CD4-positive, alpha-beta T cell treated with Interferon gamma for 1 hour (primary cell): ENCODE data around the gene CHORDC1.
"Not testable (repeated sequence)": the region's sequence is repeated elsewhere in the genome, so short reads cannot be mapped to it uniquely, and the experiment has no call there.

Source experiments
- DNase-seq: peaks from one replicate; pipeline ENCODE4 v3.0.0-alpha.2; 2020

The CHORDC1 gene

DNA sequence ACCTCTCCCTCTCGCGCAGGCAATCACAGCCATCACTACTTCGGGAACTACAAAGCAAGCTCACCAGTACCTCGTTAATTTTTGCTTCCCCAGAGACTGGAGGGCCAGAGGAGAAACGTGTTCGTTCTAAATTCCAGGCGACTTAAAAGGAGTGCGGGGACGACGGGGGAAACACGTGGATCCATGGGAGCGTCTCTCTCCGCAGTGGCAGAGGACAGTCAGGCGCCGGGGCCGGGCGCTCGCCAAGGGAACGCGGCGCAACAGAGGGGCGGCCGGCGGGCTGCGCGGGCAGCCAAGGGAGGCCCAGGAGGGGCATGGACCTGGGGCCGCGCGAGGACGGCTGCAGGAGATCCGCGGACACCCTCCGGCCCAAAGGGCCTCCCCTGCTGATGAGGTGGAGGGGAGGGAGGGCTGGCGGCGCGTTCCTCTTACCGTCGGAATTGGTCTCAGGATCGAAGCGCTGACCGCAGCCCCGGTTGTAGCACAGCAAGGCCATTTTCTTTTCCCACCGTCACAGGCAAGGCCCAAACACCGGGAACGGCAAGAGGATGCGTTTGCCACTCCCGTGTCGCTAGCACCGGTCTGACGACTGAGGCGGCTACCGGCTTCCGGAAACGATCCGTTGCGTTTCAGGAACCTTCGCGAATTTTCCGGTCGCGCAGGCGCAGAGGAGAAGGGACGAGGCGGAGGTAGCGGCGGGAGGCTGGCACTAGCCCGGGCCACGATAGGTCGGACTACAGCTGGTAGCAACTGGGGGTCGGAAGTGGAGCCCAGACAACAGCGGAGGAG lies at the start of gene CHORDC1:
Gene CHORDC1 (minus strand): TSS at position 591 of the 789 bp plus-strand sequence. CDS start 95 bp downstream, at position 496.
- peak; percentile 92 for DNase-seq

DNA sequence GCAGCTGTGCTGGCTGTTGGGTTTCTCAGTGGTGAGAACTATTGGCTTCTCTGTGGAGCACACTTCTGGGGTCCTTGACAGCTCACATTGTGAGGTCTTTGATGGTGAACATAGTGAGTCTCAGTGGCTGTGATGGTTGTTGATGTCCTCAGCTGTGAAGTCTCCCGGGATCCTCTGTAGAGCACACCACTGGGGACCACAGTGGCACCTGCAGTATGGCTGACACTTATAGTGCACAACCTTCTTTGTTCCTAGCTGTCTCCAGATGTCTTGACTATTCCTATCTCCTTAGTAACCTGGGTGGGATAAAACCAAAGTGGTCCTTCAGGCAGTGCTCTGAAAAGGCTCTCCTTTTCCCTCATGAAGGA lies 34.3 kb upstream of the CHORDC1 start:
- no peak for DNase-seq

DNA sequence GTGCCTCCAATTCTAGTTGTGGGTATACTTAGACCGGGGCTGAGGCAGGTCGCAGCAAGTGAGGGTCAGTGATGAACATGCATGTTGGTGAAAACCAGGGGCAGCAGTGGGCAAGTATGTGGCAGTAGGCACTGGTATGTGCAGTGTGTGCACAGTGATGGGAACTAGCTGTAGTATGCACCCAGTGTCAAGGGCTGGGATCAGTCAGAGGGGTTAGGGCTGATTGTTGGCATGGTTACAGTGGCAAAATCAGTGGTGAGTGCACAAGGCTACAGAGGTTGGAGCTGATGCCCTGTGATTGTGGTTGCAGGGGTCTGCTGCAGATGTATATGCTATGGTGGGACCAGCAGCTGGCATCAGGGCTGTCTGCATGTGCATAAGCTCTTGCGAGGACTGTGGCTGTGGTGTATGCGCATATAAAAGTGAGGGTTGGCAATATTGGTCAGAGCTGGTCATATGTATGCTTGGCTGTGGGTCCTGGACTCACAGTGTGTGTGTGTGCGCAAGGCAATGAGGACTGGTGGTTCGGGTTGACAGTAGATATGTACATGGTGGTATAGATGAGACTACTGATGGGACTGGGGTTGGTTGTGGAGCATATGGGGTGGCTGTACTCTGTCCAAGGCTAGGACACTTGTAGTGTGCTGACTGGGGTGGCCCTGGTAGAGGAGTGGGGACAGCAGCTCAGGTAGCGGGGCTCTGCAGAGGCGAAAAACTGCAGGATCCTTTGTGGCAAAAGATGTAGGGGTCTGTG lies 33.7 kb upstream of the CHORDC1 start:
- DNase-seq, result no peak

DNA sequence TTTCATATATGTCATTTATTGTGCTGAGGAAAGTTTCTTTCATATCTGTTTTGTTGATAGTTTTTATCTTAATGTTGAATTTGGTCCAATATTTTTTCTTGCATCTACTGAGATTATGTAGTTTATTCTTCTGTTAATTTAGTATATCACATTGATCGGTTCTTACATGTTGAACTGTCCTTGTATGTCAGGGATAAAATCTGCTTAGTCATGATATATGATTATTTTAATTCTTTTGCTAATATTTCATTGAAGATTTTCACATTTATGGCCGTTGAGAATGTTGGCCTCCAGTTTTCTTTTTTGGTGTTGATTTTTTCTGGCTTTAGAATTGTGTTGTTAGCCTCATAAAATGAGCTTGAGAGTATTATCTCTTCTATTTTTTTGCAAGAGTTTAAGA lies 31.2 kb upstream of the CHORDC1 start:
- DNase-seq, result no peak

DNA sequence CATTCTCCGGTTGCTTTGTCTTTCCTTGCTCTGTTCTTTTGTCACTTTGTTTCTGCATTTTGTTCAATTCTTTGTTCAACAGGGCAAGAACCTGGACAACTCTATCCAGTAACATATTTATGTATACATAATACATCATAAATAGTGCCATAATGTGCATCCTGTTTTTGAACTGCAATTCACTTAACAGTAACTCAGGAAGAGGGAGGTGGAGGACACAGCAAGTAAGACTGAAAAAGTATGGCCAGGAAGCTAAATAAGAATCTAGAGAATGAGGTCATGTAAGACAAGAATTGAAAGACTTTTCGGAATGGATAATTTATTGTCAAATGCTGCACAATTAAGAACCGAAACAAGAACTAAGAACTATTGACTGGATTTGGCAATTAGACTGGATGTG lies 29.2 kb upstream of the CHORDC1 start:
- DNase-seq, result no peak

DNA sequence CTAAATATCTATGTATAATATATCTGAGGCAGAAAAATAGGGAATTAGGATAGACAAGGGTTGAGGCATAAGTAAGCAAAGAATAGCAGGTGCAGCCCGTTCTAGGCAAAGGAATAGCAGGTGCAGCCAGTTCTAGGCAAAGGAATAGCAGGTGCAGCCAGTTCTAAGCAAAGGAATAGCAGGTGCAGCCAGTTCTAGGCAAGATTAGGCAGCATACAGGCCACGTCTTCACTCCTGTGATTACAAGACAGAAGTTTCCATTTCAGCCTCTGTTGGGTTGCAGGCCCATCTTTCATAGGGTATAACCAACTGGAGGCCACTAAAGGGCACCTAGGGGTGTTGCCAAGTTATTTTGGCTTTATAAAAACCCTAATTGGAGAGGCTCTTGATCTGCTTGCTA lies 28.8 kb upstream of the CHORDC1 start:
- DNase-seq, result no peak

DNA sequence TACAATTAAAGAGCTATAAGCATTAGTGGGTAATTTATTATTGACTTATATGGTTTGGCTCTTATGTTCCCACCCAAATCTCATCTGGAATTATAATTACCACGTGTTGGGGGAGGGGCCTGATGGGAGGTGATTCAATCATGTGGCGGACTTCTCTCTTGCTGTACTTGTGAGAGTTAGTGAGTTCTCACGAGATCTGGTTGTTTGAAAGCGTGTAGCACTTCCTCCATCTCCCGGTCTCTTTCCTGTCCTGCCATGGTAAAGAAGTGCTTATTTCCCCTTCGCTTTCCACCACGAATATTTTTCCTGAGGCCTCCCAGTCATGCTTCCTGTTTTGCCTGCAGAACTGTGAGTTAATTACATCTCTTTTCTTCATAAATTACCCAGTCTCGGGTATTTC lies 28.1 kb upstream of the CHORDC1 start:
- no peak for DNase-seq

DNA sequence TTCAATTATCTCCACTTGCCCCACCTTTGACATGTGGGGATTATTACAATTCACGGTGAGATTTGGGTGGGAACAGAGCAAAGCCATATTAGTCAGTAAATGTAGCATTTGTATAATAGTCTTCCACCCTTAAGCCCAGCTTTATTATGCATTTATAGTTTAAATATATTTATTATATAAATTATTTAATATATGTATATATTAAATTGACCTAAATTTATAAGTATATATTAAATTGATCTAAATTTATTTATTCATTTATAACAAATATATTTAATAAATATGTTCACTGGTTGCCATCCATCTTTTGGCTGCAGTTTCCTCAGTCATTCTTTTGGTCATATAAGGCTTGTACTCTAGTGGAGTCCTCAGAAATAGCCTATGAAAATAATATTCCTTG lies 23.6 kb upstream of the CHORDC1 start:
- no peak for DNase-seq

DNA sequence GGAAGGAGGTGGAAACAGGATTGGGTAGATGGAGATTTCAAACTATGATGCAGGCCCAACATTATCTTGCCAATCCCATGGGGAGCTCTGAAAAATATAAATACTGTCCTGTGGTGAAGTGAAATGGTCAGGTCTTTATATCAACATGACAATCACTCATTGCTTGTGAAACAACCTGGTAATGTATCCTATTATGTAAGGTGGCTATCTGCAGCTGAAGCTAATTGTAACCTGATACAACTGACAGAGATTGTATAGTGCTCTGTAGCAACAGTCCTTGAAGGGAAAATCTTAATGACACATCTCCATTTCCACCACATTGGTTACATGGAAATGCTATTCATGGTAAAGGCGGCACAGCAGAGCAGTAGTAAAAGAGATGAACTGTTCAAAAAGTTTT lies 20.7 kb upstream of the CHORDC1 start:
- no peak for DNase-seq

DNA sequence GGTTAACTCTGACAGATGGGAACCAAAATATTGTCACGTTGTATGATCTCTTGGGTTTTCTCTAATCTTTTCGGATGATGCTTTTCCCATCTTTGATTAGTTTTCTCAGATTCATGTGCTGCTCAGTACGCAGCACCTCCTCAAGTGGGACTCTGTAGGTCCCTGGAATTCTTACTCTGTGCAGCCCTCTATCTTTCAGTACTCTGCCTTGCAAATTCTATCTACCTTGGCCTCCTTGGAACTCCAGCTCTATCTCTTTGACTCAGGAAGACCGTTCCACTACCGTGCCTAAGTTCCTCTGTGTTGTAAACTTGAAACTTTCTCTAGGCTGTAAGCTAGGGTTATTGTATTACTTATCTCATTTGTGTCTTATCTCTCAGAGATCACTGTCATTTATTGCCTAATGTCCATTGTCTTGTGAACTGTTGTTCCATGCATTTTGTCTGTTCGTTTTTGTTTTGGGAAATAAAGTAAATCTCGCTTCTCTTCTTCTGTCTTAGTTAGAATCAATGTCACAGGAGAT lies 20.1 kb upstream of the CHORDC1 start:
- DNase-seq, result no peak

DNA sequence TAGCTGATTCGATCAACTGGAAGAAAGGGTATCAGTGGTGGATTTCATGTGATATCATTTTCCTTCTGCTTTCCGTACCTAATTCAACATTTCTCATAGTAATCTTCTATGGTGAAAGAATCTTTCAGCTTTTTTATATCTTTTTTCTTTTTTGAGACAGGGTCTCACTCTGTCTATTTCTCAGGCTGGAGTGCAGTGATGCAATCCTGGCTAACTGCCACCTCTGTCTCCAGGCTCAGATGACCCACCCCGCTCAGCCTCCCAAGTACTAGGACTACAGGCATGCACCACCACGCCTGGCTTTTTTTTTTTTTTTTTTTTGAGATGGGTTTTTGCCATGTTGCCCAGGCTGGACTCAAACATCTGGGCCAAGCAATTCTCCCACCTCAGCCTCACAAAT lies 18.6 kb upstream of the CHORDC1 start:
- no peak for DNase-seq

DNA sequence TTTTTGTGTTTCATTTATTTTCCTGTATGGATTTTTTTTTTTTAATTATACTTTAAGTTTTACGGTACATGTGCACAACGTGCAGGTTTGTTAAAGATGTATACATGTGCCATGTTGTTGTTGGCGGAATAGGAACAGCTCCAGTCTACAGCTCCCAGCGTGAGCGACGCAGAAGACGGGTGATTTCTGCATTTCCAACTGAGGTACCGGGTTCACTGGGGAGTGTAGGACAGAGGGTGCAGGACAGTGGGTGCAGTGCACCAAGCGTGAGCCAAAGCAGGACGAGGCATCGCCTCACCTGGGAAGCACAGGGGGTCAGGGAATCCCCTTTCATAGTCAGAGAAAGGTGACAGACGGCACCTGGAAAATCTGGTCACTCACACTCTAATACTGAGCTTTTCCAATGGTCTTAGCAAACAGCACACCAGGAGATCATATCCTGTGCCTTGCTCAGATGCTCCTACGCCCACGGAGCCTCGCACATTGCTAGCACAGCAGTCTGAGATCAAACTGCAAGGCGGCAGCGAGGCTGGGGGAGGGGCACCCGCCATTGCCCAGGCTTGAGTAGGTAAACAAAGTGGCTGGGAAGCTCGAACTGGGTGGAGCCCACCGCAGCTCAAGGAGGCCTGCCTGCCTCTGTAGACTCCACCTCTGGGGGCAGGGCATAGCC lies 17.3 kb upstream of the CHORDC1 start:
- not testable (repeated sequence) for DNase-seq

DNA sequence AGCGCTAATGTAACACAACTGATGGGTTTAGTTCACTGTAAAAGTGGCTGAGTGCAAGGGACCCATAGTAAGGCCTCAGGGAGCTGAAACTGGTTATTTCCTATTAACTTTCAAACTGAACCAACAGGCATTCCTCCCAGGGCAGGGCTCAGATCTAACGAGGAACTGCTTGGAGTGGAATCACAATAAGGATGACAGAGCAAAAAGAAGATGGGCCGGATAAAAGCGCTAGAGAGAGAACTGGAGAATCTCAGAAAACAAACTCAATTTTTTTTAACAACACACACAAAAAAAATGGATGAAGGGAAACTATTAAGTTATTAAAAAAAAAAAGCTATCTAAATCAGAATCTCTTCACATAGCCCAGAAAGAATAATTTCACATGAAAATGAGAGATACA lies 14.2 kb upstream of the CHORDC1 start:
- no peak for DNase-seq

DNA sequence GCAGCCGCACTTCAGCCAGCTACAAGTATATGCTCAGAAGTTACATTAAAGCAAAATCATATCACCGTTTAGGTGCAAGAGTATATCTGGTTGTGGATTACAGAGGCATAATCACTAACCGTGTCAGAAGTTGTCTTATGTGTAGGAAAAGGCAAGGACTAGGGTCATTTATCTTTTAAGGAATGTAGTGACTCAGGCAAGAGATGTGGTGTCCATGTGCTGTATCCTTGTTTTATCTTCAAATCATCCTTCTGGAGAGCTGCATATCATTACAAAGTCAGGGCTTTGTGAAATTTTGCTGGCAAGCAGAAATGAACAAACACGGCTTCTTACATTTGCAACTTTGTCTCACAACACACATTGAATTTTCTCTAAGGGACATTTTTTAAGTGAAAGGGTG lies 12.7 kb upstream of the CHORDC1 start:
- no peak for DNase-seq

DNA sequence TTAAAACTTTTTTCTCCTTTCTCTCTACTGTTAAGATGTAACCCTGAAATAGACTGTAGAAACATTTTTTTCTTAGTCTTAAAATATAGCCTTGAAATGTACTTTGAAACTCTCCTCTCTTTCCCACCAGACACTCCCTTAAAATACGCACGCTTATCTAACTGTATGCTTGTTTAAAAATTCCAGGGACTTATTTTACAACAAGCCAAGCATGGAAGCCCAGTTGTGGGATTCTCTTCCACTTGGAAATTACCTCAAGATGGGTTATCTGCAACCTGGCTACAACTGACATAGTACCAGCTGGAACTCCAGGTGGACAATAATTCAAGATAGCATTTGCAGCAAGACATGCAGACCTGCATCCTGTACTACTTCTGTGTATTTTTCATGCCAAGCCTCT lies 12.1 kb upstream of the CHORDC1 start:
- no peak for DNase-seq

DNA sequence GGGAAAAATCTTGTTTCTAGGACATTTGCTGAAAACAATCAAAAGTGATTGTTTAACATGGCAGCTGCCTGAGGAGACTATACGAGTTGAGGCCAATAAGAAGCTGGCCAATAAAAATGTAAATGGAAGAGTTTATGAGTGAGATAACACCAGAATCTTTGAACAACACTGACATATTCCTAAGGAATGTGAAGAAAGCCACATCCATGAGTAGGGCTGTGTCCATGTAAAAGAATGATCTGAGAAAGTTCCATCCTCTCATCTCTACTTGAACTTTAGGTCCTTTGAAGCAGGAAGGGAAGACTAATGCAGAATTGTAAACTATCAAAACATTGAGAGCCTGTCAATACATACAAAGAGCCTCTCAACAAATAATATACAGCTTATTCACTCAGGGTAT lies 6.9 kb upstream of the CHORDC1 start:
- DNase-seq, result no peak

DNA sequence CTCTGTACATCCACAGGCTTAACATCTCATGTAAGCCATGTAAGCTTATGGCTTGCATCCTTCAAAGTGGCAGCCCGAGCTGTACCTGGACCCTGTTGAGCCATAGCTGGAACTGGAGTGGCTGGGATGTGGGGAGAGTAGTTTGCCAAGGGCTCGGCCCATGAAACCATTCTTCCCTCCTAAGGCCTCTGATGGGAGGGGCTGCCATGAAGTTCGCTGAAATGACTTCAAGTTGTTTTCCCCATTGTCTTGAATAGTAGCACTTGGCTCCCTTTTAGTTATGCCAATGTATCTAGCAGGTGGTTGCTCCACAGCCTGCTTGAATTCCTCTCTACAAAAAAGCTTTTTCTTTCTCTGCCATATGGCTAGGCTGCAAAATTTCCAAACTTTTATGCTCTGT lies 5.2 kb upstream of the CHORDC1 start:
- no peak for DNase-seq

DNA sequence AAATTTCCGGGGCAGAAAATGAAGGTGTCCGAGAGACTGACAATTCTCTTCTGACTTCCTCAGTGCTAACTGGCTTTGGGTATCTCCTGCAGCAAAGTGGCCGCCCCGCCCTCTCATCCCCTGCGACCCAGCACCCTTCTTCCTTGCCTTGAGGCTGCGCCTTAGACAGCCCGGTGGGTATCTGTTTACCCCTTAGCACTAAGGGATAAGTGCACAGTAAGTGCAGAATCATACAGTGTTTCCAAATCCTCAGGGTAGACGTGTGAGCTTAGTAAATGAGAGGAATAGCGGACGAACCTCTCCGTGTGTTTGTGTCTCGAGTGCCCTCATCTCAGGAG lies 368 bp upstream of the CHORDC1 start:
- DNase-seq, result no peak

DNA sequence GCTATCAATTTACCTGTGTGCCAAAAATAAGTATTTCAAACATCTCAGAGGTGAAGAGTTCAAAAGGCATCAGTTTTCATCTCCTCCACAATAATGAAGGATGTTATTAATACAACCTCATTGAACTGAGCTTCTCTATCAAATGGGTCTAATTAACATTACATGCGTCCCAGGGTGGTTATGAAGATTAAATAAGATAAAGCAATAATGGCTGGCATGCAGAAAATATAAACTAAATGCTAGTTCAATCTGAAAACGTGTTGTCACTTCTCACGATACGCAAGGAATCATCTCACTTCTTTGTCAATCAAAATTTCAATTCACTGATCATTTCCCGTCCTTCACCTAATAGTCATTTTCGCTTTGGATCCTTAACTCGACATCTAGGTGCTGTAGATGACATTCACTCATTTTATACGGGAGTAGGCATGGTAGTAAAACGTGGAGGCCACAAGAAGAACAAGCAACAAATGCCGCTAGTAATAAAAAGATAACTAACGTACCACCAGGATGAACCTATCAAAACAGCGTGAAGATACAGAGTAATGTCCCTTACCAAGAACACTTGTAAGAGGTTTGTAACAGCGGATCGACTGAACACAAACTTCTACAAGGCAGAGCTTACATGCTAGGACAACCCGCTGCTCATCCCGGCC lies 918 bp downstream of the CHORDC1 start:
- DNase-seq, result no peak

DNA sequence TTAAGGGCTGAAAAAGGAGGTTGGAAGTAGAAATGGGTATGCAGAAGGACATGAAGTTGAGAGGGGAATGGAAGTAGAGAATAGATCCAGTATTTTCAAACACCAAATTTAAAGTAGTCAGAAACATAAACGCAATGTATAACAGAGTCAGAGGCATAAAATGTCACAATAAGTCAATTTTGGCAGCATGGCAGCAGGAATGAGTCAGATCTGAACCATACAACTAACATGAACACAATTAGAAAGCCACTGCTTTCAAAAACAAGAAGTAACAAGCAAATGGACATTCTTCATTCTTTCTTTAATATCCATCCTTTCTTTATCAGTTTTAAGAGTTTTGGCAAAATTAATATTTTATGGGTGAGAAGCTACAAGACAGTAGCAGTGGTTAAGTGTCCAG lies 2.5 kb downstream of the CHORDC1 start:
- DNase-seq, result no peak

DNA sequence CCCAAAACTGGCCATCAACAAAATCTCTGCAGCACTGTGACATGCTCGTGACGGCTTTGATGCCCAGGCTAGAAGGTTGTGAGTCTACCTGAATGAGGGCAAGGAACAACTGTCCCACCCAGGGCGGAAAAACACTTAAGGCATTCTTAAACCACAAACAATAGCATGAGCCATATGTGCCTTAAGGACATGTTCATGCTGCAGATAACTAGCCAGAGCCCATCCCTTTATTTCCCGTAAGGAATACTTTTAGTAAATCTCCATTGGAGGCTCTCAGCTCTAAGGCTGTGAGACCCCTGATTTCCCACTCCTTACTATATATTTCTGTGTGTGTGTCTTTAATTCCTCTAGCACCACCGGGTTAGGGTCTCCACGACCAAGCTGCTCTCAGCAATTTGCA lies 3.4 kb downstream of the CHORDC1 start:
- no peak for DNase-seq

DNA sequence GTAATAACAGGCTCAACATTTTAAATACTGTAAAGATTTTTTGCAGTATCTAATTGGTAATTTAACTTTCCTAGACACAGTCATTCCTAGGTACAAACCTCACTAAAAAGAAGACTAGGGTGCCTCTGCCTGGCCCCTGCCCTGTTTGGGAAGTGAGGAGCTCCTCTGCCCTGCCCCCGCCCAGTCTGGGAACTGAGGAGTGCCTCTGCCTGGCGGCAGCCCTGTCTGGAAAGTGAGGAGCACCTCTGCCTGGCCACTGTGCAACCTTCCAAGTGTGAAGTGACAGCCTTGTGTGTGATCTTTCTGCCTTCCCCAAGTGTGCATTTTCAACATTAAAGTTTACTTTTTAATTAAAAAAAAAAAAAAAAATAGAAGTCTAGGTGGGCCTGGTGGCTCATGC lies 4.2 kb downstream of the CHORDC1 start:
- DNase-seq, result no peak

DNA sequence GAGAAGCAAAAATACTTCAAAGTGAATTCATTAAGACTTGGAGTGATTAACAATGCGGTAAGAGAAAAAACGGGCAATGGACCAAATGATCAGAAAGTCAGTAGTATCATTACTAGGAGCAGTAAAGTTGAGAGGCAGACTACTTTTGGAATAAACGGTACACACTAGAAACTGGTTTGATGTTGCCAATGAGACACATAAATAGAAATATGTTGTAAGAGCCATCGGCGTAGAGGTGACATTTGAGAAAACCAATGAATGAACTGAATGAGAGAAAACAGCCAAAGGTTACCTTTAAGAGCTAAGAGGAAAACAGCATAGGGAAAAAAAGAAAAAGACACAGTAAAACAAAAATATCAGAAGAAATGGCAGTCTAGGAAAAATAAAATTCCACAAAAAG lies 6.2 kb downstream of the CHORDC1 start:
- no peak for DNase-seq
